T-helper 9 cell (primary cell): ENCODE results near the gene GTPBP4.
"Not testable (repeated sequence)": the region's sequence is repeated elsewhere in the genome, so short reads cannot be mapped to it uniquely, and the experiment has no call there.

Experiments
- DNase-seq: peaks from one replicate; pipeline ENCODE4 v3.0.0-alpha.2; 2020

GTPBP4 gene

GRCh38 chr10:1034758-1035157, 46.5 kb downstream of the GTPBP4 start:
- no peak for DNase-seq

- no peak for DNase-seq
Measured at GRCh38 chr10:1035201-1035600, 47.0 kb downstream of the GTPBP4 start.

GRCh38 chr10:1036341-1036791, 48.1 kb downstream of the GTPBP4 start:
- no peak for DNase-seq

GRCh38 chr10:1037098-1037497, 48.9 kb downstream of the GTPBP4 start:
- DNase-seq, result no peak

GRCh38 chr10:1038769-1039168, 50.5 kb downstream of the GTPBP4 start:
- not testable (repeated sequence) for DNase-seq

- DNase-seq, result no peak
Measured at GRCh38 chr10:1040133-1040532, 51.9 kb downstream of the GTPBP4 start.

GRCh38 chr10:1041514-1041913, 53.3 kb downstream of the GTPBP4 start:
- DNase-seq, result no peak

- DNase-seq, result no peak
Measured at GRCh38 chr10:1043532-1043995, 55.3 kb downstream of the GTPBP4 start.

GRCh38 chr10:1044146-1044545, 55.9 kb downstream of the GTPBP4 start:
- no peak for DNase-seq

GRCh38 chr10:1044964-1045363, 56.7 kb downstream of the GTPBP4 start:
- DNase-seq, result no peak

GRCh38 chr10:1045415-1045814, 57.2 kb downstream of the GTPBP4 start:
- DNase-seq, result no peak

- no peak for DNase-seq
Measured at GRCh38 chr10:1047937-1048336, 59.7 kb downstream of the GTPBP4 start.

GRCh38 chr10:1048349-1048731, 60.1 kb downstream of the GTPBP4 start:
- DNase-seq, result peak; percentile 56

GRCh38 chr10:1048732-1049424, 60.6 kb downstream of the GTPBP4 start, which contains the start of gene IDI1:
TSS of gene IDI1 (minus strand) at chr10:1049119. CDS start at chr10:1049003, 116 bp downstream.
- DNase-seq, result peak; percentile 94

GRCh38 chr10:1049425-1049958, 61.3 kb downstream of the GTPBP4 start:
- no peak for DNase-seq

GRCh38 chr10:1050145-1050544, 61.9 kb downstream of the GTPBP4 start:
- peak; percentile 18 for DNase-seq

GRCh38 chr10:1050554-1050953, 62.3 kb downstream of the GTPBP4 start:
- DNase-seq, result peak; percentile 35

- no peak for DNase-seq
Measured at GRCh38 chr10:1054684-1055083, 66.5 kb downstream of the GTPBP4 start.

- peak; percentile 87 for DNase-seq
Measured at GRCh38 chr10:1056326-1057105, 68.3 kb downstream of the GTPBP4 start, which contains the start of gene WDR37. TSS of gene WDR37 (plus strand) at chr10:1056385. CDS start at chr10:1072156, 15,771 bp downstream.

GRCh38 chr10:1057106-1057657, 68.9 kb downstream of the GTPBP4 start:
- no peak for DNase-seq

- DNase-seq, result no peak
Measured at GRCh38 chr10:1058017-1058416, 69.8 kb downstream of the GTPBP4 start.

- DNase-seq, result no peak
Measured at GRCh38 chr10:1059902-1060301, 71.7 kb downstream of the GTPBP4 start.
